ENCODE measurements around the gene EEFSEC. TPM values are rescaled to one million over a fixed set of nuclear protein-coding genes. Genes with fewer than 3 reads are reported as not detected.

The EEFSEC gene
- total RNA-seq, 1 experiment from 2014 or later: 9.5 TPM

DNA sequence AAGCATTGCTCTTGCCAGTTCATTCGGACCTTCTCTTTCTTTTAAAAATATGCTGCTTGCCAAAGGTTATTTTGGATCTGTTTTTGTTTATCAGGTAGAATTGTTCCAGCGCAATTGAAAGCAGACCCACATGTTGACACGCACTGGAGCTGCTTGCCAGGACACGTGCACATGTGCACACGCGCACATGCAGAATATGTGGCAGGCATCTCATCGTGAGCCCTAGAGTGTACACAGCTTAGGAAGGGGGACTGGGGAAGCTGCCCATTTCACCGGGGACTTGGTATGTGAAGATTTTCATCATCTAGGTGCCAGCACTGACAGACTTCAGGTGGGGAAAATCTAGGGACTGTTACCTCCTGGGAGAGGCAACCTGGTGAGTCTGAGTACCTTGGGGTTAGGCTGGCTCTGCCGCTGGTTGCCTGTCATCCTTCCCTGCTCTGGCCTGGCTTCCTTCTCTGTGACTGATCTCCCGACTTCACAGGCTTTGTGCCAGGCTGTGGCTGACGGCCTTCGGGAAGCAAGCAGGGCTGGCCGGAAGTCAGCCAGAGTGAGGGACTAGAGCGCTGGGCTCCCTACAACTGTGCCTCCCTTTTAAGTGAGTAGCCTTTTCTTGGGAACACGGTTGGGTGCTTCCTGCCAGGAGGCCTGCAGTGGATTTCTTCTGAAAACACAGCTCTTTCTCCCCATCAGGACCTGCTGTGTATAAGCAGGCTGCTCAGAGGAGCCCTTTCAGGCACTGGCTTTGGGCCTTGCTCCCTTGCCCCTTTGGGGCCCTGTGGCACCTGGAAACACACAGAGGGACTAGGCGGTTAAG lies 129.3 kb downstream of the EEFSEC start:
- no peak overlapping the region for H2AK5ac ChIP-seq (ENCODE audit: insufficient read length, low read length)
- no peak overlapping the region for H4K91ac ChIP-seq (ENCODE audit: insufficient read length, low read depth, low read length)
- H3K23ac ChIP-seq (ENCODE audit: insufficient read length, low read depth, low read length): no peak overlapping the region
- H3T11ph ChIP-seq (ENCODE audit: low read length): no peak overlapping the region
- no peaks in the 10 kb centered on the region for H3K79me1 ChIP-seq (ENCODE audit: insufficient read depth, low read depth, low read length, poor library complexity, severe bottlenecking)
- no peaks in the 10 kb centered on the region for H3K27me3 ChIP-seq (ENCODE audit: insufficient read depth, low read length)
- H4K5ac ChIP-seq (ENCODE audit: insufficient read length, low read depth, low read length): no peak overlapping the region
- H3K9ac ChIP-seq (ENCODE audit: extremely low read depth, insufficient read length, low read length): no peak overlapping the region
- H2BK20ac ChIP-seq (ENCODE audit: low read depth, low read length, poor library complexity, severe bottlenecking): no peak overlapping the region
- H4K8ac ChIP-seq (replicated peaks; ENCODE audit: insufficient read length, low read depth, low read length): no peak overlapping the region
- H3K56ac ChIP-seq (ENCODE audit: insufficient read length, low read depth, low read length): no peak overlapping the region
- H3K27ac ChIP-seq (ENCODE audit: insufficient read length, low read depth, low read length): no peak overlapping the region
- peak overlapping the region; percentile 2; the same call in 1 of the 2 replicates for H3K14ac ChIP-seq (ENCODE audit: insufficient read depth, low read length)
- TF ChIP-seq, protein P1, sequence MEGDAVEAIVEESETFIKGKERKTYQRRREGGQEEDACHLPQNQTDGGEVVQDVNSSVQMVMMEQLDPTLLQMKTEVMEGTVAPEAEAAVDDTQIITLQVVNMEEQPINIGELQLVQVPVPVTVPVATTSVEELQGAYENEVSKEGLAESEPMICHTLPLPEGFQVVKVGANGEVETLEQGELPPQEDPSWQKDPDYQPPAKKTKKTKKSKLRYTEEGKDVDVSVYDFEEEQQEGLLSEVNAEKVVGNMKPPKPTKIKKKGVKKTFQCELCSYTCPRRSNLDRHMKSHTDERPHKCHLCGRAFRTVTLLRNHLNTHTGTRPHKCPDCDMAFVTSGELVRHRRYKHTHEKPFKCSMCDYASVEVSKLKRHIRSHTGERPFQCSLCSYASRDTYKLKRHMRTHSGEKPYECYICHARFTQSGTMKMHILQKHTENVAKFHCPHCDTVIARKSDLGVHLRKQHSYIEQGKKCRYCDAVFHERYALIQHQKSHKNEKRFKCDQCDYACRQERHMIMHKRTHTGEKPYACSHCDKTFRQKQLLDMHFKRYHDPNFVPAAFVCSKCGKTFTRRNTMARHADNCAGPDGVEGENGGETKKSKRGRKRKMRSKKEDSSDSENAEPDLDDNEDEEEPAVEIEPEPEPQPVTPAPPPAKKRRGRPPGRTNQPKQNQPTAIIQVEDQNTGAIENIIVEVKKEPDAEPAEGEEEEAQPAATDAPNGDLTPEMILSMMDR (conservative IDR thresholded peaks at IDR 0.05): no peak
- no peak overlapping the region for H3K4ac ChIP-seq (ENCODE audit: low read depth, low read length)
- H3K18ac ChIP-seq (ENCODE audit: insufficient read length, low read depth, low read length): no peak overlapping the region
- H3K4me1 Mint-ChIP-seq: peaks cover 77 to 78% of the 10 kb centered on the region in 2 experiments
- no peaks in the 10 kb centered on the region for H3K9me3 ChIP-seq (ENCODE audit: control insufficient read depth, low read depth, low read length)
- H3K4me1 ChIP-seq (ENCODE audit: insufficient read depth, low read length): peaks cover 30% of the 10 kb centered on the region; the same call in 1 of the 2 replicates
- peak overlapping the region in 1 of 3 experiments; percentile 14; a peak in 2 of 7 replicates for H3K27ac Mint-ChIP-seq
- no peak overlapping the region for H2BK120ac ChIP-seq (ENCODE audit: low read depth, low read length, poor library complexity, severe bottlenecking)
- no peak overlapping the region for H2BK12ac ChIP-seq (ENCODE audit: insufficient read length, low read depth, low read length)
- H3K9me3 Mint-ChIP-seq: no peaks in the 10 kb centered on the region
- WGBS (ENCODE audit: extremely low coverage, insufficient read length, low lambda C conversion rate): no CpG with 5 or more reads among the region's 16 CpGs
- H3K4me2 ChIP-seq (ENCODE audit: insufficient read depth, insufficient read length, low read length): no peak overlapping the region
- H2AFZ ChIP-seq (ENCODE audit: low read length): no peak overlapping the region
- peaks cover 48% of the 10 kb centered on the region for H3K27me3 Mint-ChIP-seq (ENCODE audit: low read depth)
- no peaks in the 10 kb centered on the region for H3K79me2 ChIP-seq (ENCODE audit: insufficient read depth, low read length)
- H4K20me1 ChIP-seq (ENCODE audit: control insufficient read depth, insufficient read depth, insufficient read length): no peaks in the 10 kb centered on the region
- peak; percentile 52 for DNase-seq
- no peaks in the 10 kb centered on the region for H3K23me2 ChIP-seq (ENCODE audit: insufficient read length, low read depth, low read length, poor library complexity, severe bottlenecking)
- H2BK15ac ChIP-seq (ENCODE audit: low read depth, low read length): no peak overlapping the region
- 0 out of 5 replicates have a peak overlapping the region, but pooled peaks of 1 of the 2 experiments have one; percentile 21 for H3K4me3 Mint-ChIP-seq
- H3K36me3 Mint-ChIP-seq (ENCODE audit: insufficient read depth in 1 of 3, low read depth in 3 of 3): peaks cover 0 to 6% (median 4%) of the 10 kb centered on the region in 3 experiments; a peak in 3 of 7 replicates
- H2BK5ac ChIP-seq (ENCODE audit: insufficient read length, low read length): no peak overlapping the region
